Pulmonary artery endothelial cell (primary cell): ENCODE measurements around the gene FAHD2A. TPM values are rescaled to one million over a fixed set of nuclear protein-coding genes. Genes with fewer than 3 reads are reported as not detected.
"Not testable (repeated sequence)": the region's sequence is repeated elsewhere in the genome, so short reads cannot be mapped to it uniquely, and the experiment has no call there.

Source experiments
- DNase-seq: peaks from one replicate; pipeline ENCODE4 v3.0.0-alpha.2; 2011; ENCODE audit warnings: low read depth, low spot score
- total RNA-seq: library from RNA; depleted of rRNA; stranded (reverse); fragments of >200 nt; gene quantifications from 2 replicates; pipeline ENCODE4 v1.2.3, GENCODE V29; 2014

FAHD2A gene
- 34.0 and 50.0 TPM in 2 replicates for total RNA-seq

GRCh38 chr2:95402370-95403203 is at the start of gene FAHD2A:
Gene FAHD2A (plus strand): TSS chr2:95402708. CDS start chr2:95405559, 2,851 bp downstream.
- DNase-seq: peak; percentile 63

- DNase-seq: no peak
Observed at GRCh38 chr2:95353055-95353575, 49.4 kb upstream of the FAHD2A start.

GRCh38 chr2:95353613-95354468 is 48.7 kb upstream of the FAHD2A start:
- no peak for DNase-seq

GRCh38 chr2:95354469-95354901 is 48.0 kb upstream of the FAHD2A start:
- no peak for DNase-seq

- DNase-seq: no peak
Observed at GRCh38 chr2:95354925-95355324, 47.6 kb upstream of the FAHD2A start.

GRCh38 chr2:95355486-95355885 is 47.0 kb upstream of the FAHD2A start:
- DNase-seq: not testable (repeated sequence)

GRCh38 chr2:95356821-95357700 is 45.4 kb upstream of the FAHD2A start:
- no peak for DNase-seq

GRCh38 chr2:95357717-95358280 is 44.7 kb upstream of the FAHD2A start:
- DNase-seq: no peak

GRCh38 chr2:95359031-95359430 is 43.5 kb upstream of the FAHD2A start:
- no peak for DNase-seq

- DNase-seq: no peak
Observed at GRCh38 chr2:95359501-95359930, 43.0 kb upstream of the FAHD2A start.

- DNase-seq: no peak
Observed at GRCh38 chr2:95361216-95361980, 41.1 kb upstream of the FAHD2A start.

GRCh38 chr2:95362486-95362885 is 40.0 kb upstream of the FAHD2A start:
- DNase-seq: no peak

GRCh38 chr2:95366514-95366913 is 36.0 kb upstream of the FAHD2A start:
- no peak for DNase-seq

GRCh38 chr2:95372216-95372829 is 30.2 kb upstream of the FAHD2A start:
- DNase-seq: no peak

- no peak for DNase-seq
Observed at GRCh38 chr2:95372845-95373244, 29.7 kb upstream of the FAHD2A start.

- DNase-seq: no peak
Observed at GRCh38 chr2:95374029-95374428, 28.5 kb upstream of the FAHD2A start.

GRCh38 chr2:95374451-95374920 is 28.0 kb upstream of the FAHD2A start:
- DNase-seq: no peak

- DNase-seq: no peak
Observed at GRCh38 chr2:95374921-95375471, 27.5 kb upstream of the FAHD2A start.

GRCh38 chr2:95375532-95376150 is 26.9 kb upstream of the FAHD2A start:
- no peak for DNase-seq
